Lung (tissue), 12 donors: ENCODE results near the gene TBC1D10A. TPM values are rescaled to one million over a fixed set of nuclear protein-coding genes. Genes with fewer than 3 reads are reported as not detected.

Source experiments
- ATAC-seq: fragments of 200-7000 bp; cut with Tn5 transposase; one replicate; pipeline ENCODE4 v1.9.1; 2020; ENCODE audit warnings: moderate number of reproducible peaks; ENCODE audit not compliant: insufficient read depth, low FRiP score
- DNase-seq, 3 donors: peaks; one replicate each; pipeline ENCODE4 v3.0.0-alpha.2; 2013 to 2017
- H3K27ac ChIP-seq, 2 donors: one replicate each; pipeline ENCODE4 v1.5.1; 2013; ENCODE audit warnings: mild to moderate bottlenecking in 2 of 2, moderate library complexity in 2 of 2, control low read depth in 1 of 2, inconsistent platforms in 1 of 2, low read depth in 1 of 2, low read length in 1 of 2
- H3K27me3 ChIP-seq, 3 donors: one replicate each; pipeline ENCODE4 v1.5.1; 2013; ENCODE audit warnings: low read length in 2 of 3; ENCODE audit not compliant: control insufficient read depth in 3 of 3, insufficient read depth in 3 of 3
- H3K36me3 ChIP-seq, 4 donors: one replicate each; pipeline ENCODE4 v1.5.1; 2013; ENCODE audit warnings: low read length in 4 of 4, mild to moderate bottlenecking in 1 of 4, moderate library complexity in 1 of 4; ENCODE audit not compliant: control insufficient read depth in 4 of 4, insufficient read depth in 4 of 4
- H3K4me1 ChIP-seq, 5 donors: one replicate each; pipeline ENCODE4 v1.5.1; 2013; ENCODE audit warnings: low read length in 5 of 5, mild to moderate bottlenecking in 2 of 5, moderate library complexity in 1 of 5; ENCODE audit not compliant: control insufficient read depth in 5 of 5, insufficient read depth in 5 of 5
- H3K4me3 ChIP-seq: one replicate; pipeline ENCODE4 v1.5.1; 2013; ENCODE audit warnings: mild to moderate bottlenecking, control low read depth, moderate library complexity
- H3K9ac ChIP-seq, 2 donors: one replicate each; pipeline ENCODE4 v1.5.1; 2013; ENCODE audit warnings: low read length in 2 of 2, control low read depth in 1 of 2; ENCODE audit not compliant: insufficient read depth in 1 of 2
- H3K9me3 ChIP-seq, 4 donors: one replicate each; pipeline ENCODE4 v1.5.1; 2013; ENCODE audit warnings: low read length in 3 of 4, mild to moderate bottlenecking in 1 of 4, moderate library complexity in 1 of 4; ENCODE audit not compliant: control insufficient read depth in 4 of 4, insufficient read depth in 3 of 4
- WGBS, 2 donors: extraction: QIAGEN DNeasy Blood & Tissue Kit; methylation state at CpG; one replicate each; pipeline ENCODE4 v1.1.7; 2013; 5-methylcytosine and 5-hydroxymethylcytosine counted together
- polyA plus RNA-seq, 2 donors: library from polyadenylated mRNA; stranded (reverse); fragments of 200-250 nt; gene quantifications; one replicate each; pipeline ENCODE4 v1.2.1, GENCODE V29; 2013
- total RNA-seq, 2 donors: library from RNA; depleted of rRNA in 1 of 2; stranded (reverse); fragments of >200 nt in 1 of 2; gene quantifications; one replicate each; pipeline ENCODE4 v1.2.1, GENCODE V29; 2014 to 2021
- TF ChIP-seq, protein P1 (sequence below): IDR thresholded peaks from 2 replicates; pipeline ENCODE4 v1.5.1; 2012; ENCODE audit warnings: mild to moderate bottlenecking; ENCODE audit errors: control extremely low read depth, extremely low read depth
- donor health status: control.
- donor health status: control.
- donor health status: Bipolar disorder and iron deficiency.
- donor health status: healthy.
- donor health status: DM: yes; HTN: yes; CAD: no.

The TBC1D10A gene
- total and polyA plus RNA-seq, 4 donors: 15.0 to 36.4 (median 26.6) TPM

DNA sequence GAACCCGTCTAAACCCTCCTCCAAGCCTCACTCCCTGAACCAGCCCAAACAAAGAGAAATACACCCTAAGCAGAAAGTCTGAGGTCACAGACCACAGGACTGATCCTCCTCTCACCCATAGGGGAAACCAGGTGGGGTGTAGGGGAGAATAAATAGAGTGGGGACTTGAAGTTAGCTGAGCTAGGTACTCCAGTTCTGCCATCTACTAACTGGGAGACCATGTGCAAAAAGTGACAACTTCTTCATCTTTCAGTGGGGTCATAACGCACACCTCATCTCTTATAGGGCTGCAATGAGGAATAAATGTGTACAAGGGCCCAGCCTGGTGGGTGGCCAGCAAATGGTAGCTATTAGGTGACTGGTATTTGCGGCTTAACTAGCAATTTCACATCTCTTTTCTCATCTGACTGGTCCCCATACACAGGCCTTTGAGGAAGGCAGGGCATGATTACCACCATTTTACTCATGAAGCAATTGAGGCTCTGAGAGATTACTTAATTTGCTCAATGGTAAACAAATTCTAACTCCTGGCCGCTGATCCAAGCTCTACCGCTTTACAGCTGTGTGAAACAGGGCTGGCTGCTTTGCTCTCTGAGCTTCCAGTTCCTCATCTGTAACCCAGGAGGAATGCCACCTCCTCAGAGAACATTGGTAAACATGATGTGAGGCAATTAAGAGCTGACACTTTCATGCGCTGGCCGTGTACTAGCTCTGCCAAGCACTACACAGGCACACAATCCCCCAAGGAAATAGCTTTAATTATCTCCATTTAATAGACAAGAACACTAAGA lies 16.6 kb downstream of the TBC1D10A start:
- H3K9ac ChIP-seq: no peak overlapping the region
- H3K36me3 ChIP-seq: peaks cover 0 to 4% (median 0%) of the 10 kb centered on the region in 4 donors
- ATAC-seq: peak; percentile 69
- WGBS, 2 donors: 39 to 40% methylated on average over 7 of the region's 7 CpGs
- peak overlapping the region; percentile 10 to 94 for H3K27ac ChIP-seq
- peak in 2 of 3 donors; percentile 62 to 74 for DNase-seq
- TF ChIP-seq, protein P1, sequence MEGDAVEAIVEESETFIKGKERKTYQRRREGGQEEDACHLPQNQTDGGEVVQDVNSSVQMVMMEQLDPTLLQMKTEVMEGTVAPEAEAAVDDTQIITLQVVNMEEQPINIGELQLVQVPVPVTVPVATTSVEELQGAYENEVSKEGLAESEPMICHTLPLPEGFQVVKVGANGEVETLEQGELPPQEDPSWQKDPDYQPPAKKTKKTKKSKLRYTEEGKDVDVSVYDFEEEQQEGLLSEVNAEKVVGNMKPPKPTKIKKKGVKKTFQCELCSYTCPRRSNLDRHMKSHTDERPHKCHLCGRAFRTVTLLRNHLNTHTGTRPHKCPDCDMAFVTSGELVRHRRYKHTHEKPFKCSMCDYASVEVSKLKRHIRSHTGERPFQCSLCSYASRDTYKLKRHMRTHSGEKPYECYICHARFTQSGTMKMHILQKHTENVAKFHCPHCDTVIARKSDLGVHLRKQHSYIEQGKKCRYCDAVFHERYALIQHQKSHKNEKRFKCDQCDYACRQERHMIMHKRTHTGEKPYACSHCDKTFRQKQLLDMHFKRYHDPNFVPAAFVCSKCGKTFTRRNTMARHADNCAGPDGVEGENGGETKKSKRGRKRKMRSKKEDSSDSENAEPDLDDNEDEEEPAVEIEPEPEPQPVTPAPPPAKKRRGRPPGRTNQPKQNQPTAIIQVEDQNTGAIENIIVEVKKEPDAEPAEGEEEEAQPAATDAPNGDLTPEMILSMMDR: no peak
- H3K27me3 ChIP-seq: no peaks in the 10 kb centered on the region
- H3K9me3 ChIP-seq: no peaks in the 10 kb centered on the region
- H3K4me3 ChIP-seq: no peak overlapping the region
- H3K4me1 ChIP-seq: peaks cover 26 to 51% (median 32%) of the 10 kb centered on the region in 5 donors

DNA sequence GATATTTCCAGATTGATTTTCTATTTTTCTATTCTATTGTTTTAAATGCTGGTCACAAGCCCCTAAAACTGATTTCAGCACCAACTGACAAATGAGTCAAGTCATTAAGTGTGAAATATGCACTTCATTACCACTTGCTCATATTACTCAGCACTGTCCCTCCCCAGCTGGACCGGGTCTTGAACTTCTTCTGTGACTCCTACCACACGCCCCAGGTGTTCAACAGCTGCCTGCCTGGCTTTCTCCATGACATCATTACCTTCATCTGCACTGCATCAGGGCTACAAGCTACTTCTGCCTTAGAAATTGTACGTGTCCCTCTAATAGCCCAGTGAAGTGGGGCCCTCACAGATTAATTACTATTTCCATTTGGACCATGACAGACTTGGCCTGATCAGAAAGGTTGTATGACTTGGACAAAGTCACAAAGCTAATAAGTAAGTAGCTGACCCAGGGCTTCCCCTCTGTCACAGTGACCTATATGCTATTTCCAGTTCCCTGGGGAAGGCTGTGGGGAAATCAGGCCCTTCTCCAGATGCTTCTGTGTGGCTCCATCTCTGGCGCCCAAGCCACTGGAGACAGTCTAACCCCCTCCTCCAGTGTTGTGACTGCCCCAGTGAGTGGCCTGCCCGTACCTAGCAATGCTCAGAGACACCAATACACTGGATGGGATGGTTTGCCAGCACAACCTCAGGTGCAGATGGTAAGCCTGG lies 18.1 kb downstream of the TBC1D10A start:
- Histone ChIP-seq H3K36me3 (peaks cover 0 to 6% (median 4%) of the 10 kb centered on the region in 4 donors), H3K9ac (no peak overlapping the region), H3K4me3 (no peak overlapping the region), H3K27ac (peak overlapping the region in 1 of 2 donors; percentile 68), H3K27me3 (no peaks in the 10 kb centered on the region), H3K9me3 (no peaks in the 10 kb centered on the region), H3K4me1 (peaks cover 31 to 54% (median 44%) of the 10 kb centered on the region in 5 donors)
- TF ChIP-seq, protein P1: no peak
- no peak for ATAC-seq
- no peak for DNase-seq
- 66 to 74% methylated on average over 5 of the region's 5 CpGs for WGBS, 2 donors

DNA sequence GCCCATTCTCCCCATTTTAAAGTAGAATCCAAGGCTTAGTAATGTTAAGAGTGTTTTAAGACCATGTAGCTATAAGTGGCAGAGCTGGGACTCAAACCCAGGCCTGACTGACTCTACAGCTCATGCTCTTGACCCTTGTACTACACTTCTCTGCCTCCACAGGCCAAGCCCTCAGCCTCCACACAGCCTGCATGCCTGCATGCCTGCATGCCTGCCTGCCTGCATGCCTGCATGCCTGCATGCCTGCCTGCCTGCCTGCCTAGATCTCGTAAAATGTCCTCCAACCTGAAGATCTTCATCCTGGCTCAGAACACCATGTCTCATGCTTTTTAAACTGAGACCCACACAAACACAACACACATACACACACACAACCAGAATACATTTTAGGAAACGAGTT lies 18.6 kb downstream of the TBC1D10A start:
- peaks cover 31 to 57% (median 44%) of the 10 kb centered on the region in 5 donors for H3K4me1 ChIP-seq
- WGBS, 2 donors: 82% methylated on average over 2 of the region's 2 CpGs
- H3K9me3 ChIP-seq: no peaks in the 10 kb centered on the region
- no peak overlapping the region for H3K9ac ChIP-seq
- H3K27me3 ChIP-seq: no peaks in the 10 kb centered on the region
- H3K4me3 ChIP-seq: no peak overlapping the region
- ATAC-seq (no peak), DNase-seq (no peak)
- TF ChIP-seq, protein P1: no peak
- H3K36me3 ChIP-seq: peaks cover 0 to 7% (median 5%) of the 10 kb centered on the region in 4 donors
- H3K27ac ChIP-seq: peak overlapping the region in 1 of 2 donors; percentile 86
